WTC11 (cell line): ENCODE data around the gene TNP1.

ENCODE experiments used
- CTCF ChIP-seq: fragments of 200-600 bp; IDR thresholded peaks from 2 replicates; pipeline ENCODE4 v1.8.0; 2022; ENCODE audit warnings: antibody characterized with exemption
- HMGXB4 ChIP-seq: sonication (generic); formaldehyde crosslinking; IDR thresholded peaks from 2 replicates; pipeline ENCODE4 v1.8.1; 2023; ENCODE audit warnings: mild to moderate bottlenecking, moderate library complexity, missing genetic modification reagents
- IRF1 ChIP-seq: sonication (generic); formaldehyde crosslinking; IDR thresholded peaks from 2 replicates; pipeline ENCODE4 v1.8.0; 2023; ENCODE audit warnings: missing genetic modification reagents
- MAX ChIP-seq: sonication (generic); formaldehyde crosslinking; IDR thresholded peaks from 2 replicates; pipeline ENCODE4 v1.8.0; 2022; ENCODE audit warnings: mild to moderate bottlenecking, missing genetic modification reagents
- NR2C2 ChIP-seq: sonication (generic); formaldehyde crosslinking; IDR thresholded peaks from 2 replicates; pipeline ENCODE4 v1.8.0; 2022; ENCODE audit warnings: mild to moderate bottlenecking, missing genetic modification reagents
- SP1 ChIP-seq: sonication (generic); formaldehyde crosslinking; conservative IDR thresholded peaks from 2 replicates; pipeline ENCODE4 v1.8.1; 2022; ENCODE audit warnings: missing genetic modification reagents
- TCF7 ChIP-seq: sonication (generic); formaldehyde crosslinking; IDR thresholded peaks from 2 replicates; pipeline ENCODE4 v1.8.0; 2022; ENCODE audit warnings: mild to moderate bottlenecking, low read depth, missing genetic modification reagents, moderate library complexity
- ZMAT4 ChIP-seq: fragments of 250-450 bp; sonication (Bioruptor Pico); IDR thresholded peaks from 2 replicates; pipeline ENCODE4 v1.9.0; 2021; ENCODE audit warnings: mild to moderate bottlenecking
- ZNF416 ChIP-seq: fragments of 250-450 bp; sonication (Bioruptor Pico); IDR thresholded peaks from 2 replicates; pipeline ENCODE4 v1.9.0; 2021; ENCODE audit warnings: mild to moderate bottlenecking, inconsistent platforms
- ZSCAN18 ChIP-seq: fragments of 250-450 bp; sonication (Bioruptor Pico); IDR thresholded peaks from 2 replicates; pipeline ENCODE4 v2.1.2; 2022; ENCODE audit warnings: mild to moderate bottlenecking, moderate library complexity

- TF ChIP-seq HMGXB4 (CRISPR knock-in tag) (no peak), ZMAT4 (CRISPR knock-in tag) (no peak), CTCF (no peak), IRF1 (CRISPR knock-in tag) (no peak), ZSCAN18 (CRISPR knock-in tag) (no peak), MAX (CRISPR knock-in tag) (no peak), SP1 (CRISPR knock-in tag) (no peak), ZNF416 (CRISPR knock-in tag) (no peak), TCF7 (CRISPR knock-in tag) (no peak), NR2C2 (no peak)
Measured at GRCh38 chr2:216888081-216888480, 28.2 kb upstream of the TNP1 start.
